GM12891 (cell line): Measurements from ENCODE around the gene MED23.

ENCODE experiments used
- POLR2A ChIP-seq: IDR thresholded peaks from 2 replicates; pipeline ENCODE4 v1.6.1; 2011; ENCODE audit warnings: low read depth, low read length, control low read depth
- POLR2AphosphoS5 ChIP-seq: IDR thresholded peaks from 2 replicates; pipeline ENCODE4 v1.6.1; 2011; ENCODE audit warnings: low read depth, low read length, control low read depth

GRCh38 chr6:131673184-131673583, 45.1 kb upstream of the MED23 start:
- TF ChIP-seq POLR2A (no peak), POLR2AphosphoS5 (no peak)
